HG03103 (cell line): Measurements from ENCODE around the gene SFXN2.

Experiments
- ATAC-seq: cut with Tn5 transposase; IDR thresholded peaks from one replicate; pipeline ENCODE4 v1.9.1; 2021; ENCODE audit warnings: low read depth; ENCODE audit not compliant: unreplicated experiment

SFXN2 gene

DNA sequence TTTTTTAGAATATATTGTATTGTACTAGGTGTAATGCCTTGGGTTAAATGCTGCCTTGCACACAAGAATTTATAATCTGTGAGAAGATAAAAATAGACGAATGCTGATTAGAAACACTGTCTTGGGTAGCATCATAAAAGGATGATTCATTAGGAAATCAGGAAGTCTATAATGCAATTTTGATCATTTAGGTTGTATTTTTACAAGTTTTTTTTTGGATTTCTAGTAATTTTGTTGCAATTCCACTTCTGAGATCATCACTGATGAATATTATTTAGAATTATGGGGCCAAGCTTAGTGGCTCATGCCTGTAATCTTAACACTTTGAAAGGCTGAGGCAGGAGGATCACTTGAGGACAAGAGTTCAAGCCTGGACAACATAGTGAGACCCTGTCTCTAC, 58.9 kb downstream of the SFXN2 start:
- no peak for ATAC-seq

DNA sequence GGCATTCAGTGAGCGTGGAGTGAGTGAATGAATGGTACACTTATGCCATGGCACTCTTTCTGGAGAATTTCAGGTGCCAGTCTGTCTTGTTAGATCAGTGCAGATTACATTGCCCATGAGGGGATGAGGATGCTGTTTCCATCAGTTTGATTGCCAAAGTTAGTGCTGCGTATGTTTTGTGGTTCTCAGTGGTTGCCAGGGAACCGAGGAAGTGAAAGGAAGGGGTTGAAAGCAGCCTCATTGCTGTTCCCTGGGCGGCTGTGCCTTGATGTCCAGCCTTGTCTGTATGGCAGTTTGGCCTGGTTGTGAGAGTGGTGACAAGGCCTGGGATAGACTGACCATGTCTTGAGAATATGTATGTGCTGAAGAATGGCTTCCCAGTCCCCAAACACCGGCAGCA, 59.5 kb downstream of the SFXN2 start:
- no peak for ATAC-seq

DNA sequence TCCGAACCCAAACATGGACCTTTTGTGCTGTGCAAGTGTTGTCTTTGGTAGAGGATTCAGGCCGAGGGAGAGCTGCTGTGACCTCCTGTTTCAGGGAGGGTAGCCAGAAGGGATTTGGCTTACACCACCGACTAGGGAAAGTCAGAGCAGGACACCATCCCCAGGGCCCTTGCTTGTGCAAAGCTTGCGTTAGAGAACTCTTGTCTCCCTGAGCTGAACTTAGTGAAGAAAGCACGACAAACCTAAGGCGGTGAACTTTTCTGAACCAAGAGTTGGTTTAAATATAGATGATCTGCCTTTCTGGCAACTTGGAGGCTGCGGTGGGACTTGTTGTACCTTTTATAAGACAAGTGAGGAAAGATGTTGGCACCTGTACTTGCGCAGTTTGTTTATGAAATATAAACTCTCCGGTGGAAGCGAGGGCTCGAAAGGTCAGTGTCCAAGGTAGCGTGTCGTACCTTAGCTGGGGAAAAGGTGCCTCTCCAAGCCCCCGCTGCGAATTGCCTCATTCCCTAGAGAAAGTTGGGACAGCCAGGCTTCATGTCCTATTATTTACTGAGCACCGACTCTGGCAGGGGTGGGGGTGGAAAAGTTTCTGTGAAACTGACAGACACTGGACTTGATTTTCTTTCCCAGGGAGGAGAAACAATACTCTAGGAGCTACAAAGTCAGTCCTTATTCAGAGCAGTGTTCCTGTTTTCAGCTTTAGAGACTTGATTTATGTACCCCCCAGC, 60.9 kb downstream of the SFXN2 start:
- no peak for ATAC-seq

DNA sequence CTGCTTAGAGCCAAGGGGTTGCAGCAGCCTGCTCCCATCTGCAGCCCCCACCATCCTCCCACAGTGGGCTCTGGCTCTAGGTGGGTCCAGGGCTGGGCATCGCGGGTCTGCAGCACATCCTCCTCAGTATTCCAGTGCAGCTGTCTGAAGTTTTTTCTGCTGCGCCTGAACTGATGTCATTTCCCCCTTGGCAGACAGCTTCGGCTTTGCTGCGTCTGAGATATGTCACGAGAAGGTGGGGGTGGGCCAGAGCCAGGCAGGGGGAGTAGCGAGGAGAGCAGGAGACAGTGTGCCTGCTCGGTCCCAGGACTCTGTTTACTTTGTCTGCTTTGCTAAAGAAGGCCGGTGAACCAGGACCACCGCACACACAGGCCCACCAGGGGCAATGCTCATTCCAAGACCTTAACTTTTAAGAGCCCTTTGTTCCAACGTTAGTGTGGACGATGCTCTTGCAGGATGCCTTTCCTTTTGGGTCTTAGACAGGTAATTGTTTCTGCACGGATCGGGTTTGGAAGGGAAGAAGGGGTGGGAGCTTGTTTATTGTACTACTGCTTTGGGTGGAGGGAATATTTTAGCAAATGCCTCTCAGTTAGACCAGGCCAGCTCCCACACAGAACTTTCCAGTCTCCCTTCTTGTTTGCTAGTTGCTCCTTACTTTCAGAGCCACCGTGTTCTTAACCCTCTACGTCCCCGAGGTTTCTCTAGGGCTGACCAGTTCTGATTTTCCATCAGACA, 61.7 kb downstream of the SFXN2 start:
- no peak for ATAC-seq

DNA sequence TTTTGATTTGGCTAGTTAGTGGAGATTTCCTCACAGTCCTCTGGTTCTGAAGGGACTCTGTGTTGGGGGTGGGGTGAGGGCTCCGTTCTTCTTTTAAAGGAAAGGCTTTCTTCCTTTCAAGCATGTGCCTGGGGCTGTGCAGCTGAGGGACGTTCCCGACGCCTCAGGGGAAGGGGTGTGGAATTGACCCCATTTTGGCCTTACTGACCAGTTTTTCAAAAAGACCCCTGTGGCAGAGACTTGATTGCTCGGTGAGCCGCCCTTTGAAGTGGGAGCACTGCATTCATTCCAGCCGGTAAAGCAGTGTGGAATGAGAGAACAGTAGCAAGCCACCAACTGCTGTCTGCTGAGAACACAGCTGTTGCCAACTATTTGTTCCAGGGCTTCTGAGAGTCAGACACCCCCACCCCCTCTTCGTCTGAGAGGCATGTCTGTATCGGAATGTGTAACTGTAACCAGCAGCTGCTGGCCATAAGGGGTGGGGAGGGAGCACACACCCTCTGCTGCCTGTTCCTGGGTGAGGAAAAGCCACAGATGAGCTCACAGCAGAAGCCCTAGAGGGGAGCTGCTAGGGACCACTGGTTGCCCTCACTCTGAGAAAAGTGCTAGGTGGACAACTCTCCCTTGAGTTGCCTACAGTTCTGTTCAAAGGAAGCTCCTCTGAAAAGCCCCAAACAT, 62.5 kb downstream of the SFXN2 start:
- no peak for ATAC-seq

DNA sequence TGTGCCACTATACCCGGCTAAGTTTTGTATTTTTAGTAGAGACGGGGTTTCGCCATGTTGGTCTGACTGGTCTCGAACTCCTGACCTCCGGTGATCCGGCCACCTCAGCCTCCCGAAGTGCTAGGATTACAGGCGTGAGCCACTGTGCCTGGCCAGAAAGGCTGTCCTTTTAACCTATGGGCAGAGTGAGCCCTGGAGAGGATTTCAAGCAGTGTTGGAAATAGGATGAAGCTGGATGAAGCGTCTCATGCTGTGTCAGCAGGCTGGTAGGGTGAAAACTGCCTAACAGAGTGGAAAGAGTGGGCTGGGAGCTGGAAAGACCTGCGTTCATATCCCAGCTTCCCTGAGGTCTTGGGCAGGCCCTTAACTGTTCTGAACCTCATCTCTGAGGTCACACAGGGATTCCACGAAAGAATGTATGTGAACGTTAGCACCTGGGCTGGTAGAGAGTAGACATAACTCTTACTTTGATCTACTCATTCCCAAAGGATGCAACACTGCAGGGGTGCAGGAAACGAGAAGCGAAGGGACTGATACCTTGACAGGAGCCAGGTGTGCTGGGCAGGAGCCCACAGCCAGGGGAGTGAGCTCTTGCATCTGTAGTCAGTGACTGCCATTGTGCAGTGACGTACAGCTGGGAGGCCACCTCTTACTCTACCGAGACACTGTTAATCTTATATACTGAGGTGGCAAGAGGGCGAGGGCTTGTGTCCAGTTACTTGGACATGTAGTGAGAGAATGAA, 63.4 kb downstream of the SFXN2 start:
- no peak for ATAC-seq

DNA sequence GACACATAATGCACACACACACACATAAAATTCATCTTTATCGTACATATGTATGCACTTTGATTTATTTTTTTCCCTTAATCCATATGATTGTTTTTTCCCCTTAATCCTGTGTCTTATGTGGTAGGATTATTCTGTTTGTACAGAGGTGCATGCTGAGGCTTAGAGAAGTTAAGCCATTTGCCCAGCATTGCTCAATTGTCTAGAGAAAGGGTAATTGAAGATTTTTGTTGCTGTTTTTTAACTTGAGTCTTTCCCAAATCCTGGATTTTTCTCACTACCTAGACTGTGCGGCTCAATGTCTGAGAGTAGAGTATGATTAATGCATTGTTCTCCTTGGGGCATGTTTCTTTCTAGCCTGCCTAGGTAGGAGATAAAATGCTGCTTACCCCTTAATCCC, 64.3 kb downstream of the SFXN2 start:
- no peak for ATAC-seq

DNA sequence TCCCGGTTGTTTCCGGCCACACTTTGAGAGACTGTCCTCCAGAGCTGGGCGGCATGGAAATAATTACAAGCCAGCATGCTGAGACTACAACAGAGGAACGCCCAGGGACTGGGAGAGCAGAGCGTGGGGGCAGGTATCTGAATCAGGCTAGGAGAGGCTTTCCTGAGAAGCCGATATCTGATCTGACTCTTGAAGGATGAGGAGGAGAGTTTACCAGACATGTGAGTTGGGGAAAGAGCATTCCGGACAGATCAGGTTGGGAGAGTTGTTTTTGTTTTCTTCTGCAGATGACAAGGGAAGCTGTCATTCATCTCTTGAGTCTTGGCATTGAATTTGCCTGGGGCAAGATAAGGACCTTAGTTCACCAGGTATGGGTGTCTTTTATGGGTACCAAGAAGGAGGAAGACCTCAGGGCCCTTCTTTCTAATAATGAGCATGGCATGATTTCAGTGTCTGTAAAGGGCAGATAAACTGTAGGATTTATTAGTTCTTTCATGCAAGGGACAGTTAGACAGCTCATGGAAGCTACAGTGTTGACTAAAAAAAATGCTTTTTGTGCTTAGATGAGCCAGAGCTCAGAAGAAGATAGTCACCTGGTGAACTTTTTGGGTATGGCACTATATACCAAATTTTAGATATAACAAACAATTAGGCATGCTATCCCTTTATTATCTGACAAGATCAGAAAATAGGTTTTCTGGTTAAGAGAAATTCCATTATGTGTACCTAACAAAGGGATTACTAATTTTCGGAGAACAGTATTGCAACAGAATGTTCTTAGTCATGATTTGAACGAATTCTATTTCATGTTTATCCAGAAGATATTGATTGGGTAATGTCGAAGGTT, 65.5 kb downstream of the SFXN2 start:
- no peak for ATAC-seq

DNA sequence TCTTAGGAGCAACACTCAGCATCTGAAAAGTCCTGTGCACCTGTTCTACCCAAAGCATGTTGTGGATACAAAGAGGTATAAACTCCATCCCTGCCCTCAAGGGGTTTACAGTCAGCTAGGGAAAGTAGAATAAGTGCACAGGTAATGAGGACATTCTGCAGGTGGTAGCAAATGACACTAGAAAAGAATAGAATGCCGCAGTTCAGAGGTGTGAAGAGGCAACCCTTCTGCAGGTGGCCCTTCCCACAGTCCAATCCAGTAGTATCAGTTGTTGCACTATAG, 66.0 kb downstream of the SFXN2 start:
- ATAC-seq, result no peak

DNA sequence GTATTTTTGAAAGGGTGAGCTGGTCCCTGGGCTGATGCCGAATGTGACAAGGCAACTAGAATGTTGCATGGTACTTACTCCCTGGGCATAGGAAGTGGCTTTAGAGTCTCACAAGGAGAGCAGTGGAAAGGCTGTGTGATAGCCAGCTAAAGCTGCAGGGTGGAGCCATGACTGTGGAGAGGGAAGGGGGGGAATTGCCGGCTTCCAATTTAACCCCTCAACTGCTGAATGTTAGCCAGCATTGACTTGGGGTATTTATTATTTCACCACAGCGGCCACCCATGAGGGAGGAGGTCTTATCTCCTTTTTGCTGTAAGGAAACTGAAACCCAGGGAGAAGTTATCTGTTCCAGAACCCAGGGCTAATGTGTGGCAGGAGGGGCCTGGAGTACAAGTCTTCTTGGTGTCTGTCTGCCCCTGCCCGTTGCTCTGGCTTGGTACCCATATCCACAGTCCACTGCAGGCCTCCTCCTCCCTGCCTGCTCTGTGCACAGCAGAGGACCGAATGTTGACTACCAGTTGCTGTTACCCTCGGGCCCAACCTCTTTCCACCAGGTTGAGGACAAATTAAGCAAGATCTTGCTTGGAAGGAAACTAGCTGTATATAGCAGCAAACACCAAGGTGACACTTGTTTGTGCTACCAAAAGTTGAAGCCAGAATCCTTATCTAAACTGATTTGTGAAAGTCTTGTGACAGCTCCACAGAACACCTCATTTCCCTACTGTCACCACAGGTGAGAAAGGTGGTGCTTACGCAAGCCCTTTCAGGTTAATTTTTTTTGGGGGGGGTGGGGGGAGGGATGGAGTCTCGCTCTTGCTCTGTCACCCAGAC, 66.9 kb downstream of the SFXN2 start:
- no peak for ATAC-seq

DNA sequence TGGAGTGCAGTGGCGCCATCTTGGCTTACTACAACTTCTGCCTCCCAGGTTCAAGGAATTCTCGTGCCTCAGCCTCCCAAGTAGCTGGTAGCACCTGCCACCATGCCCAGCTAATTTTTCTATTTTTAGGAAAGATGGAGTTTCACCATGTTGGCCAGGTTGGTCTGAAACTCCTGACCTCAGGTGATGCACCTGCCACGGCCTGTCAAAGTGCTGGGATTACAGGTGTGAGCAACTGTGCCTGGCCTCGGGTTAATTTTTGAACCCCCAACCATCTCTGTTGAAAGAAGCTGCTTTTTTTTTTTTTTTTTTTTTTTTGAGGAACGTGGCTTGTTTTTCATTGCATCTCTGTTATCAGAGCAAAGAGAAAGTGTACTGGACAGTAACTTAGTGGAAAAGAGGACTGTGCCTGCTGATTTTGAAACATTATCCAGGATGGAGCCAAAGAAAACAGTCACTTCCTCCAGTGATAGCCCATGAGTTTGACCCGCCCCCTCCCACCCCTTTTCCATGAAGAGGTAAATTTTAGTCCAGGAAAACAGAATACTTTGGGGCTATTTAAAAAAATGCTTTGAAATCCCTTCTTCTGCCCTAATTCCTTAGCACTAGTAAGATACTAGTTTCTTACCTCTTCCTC, 67.6 kb downstream of the SFXN2 start:
- ATAC-seq, result no peak

DNA sequence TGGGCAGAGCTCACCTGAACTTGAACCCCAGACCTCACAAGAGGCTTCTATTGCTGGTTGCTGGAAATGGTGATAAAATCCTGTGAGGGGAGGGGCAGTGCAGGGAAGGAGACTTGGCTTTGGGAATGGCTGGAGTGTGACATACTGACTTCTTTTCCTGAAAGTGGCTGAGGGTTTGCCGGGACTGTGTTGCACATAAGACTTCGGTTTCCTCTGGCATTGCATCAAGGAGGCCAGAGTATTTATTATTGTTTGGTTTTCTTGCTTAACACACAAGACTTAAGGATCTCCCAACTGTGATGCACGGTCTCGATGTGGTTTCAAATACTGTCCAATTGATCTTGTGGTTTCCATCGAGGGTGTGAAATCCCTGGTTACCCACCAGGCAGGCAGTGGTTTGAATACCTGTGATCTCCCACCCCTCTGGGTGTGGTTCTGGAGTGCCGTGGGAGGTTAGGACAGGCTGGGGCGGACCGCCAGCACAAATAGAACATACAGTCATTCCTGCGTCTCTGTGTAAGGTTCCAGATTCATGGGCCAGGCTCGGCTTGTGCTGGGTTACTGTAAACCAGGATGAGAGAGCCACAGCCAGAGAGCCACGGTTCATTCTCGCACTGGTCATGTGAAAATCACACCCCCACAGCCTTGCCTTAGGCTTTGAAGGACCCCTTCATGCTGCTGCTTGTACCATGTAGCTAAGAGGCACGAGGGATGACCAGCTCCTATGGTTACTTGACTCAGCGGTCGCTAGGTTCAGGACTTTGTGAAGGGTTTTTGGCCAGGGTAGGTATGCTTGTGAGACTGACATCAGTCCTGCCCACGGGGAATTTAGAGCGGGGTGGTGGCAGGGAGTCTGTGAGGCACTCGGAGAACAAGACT, 68.5 kb downstream of the SFXN2 start:
- ATAC-seq, result no peak

DNA sequence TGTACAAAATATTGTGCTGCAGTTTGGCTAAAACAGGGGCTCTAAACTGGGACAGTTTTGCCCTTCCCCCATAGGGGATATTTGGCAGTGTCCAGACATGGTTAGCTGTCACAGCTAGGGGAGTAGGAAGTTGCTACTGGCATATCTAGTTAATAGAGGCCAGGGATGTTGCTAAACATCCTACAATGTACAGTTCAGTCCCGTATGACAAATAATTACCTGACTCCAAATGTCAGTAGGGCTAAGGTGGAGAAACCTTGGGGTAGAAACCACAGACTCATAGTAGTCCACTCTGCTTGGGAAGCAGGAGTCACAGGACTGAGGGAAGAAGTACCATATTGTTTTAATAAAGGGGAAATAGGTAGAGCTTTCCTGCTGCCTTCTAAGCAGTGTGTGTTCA, 69.1 kb downstream of the SFXN2 start:
- no peak for ATAC-seq

DNA sequence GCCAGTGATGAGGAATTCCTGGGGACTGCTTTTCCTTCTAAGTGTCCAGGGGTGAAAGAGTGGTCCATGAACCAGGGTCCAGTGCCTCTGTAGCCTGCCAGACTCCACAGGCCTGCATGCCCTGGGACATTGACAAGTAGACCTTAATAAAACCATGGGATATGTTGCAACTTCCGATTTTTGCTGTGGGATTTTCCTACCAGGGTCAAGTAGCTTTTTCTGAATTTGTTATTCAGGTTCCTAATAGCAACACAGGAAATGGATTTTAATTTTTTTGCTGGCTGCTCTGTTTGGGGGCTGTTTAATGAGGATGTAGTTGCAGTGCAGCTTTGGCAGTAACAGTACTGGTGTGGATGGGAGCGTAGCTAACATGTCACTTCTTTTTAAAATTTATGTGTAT, 71.4 kb downstream of the SFXN2 start:
- ATAC-seq, result no peak

DNA sequence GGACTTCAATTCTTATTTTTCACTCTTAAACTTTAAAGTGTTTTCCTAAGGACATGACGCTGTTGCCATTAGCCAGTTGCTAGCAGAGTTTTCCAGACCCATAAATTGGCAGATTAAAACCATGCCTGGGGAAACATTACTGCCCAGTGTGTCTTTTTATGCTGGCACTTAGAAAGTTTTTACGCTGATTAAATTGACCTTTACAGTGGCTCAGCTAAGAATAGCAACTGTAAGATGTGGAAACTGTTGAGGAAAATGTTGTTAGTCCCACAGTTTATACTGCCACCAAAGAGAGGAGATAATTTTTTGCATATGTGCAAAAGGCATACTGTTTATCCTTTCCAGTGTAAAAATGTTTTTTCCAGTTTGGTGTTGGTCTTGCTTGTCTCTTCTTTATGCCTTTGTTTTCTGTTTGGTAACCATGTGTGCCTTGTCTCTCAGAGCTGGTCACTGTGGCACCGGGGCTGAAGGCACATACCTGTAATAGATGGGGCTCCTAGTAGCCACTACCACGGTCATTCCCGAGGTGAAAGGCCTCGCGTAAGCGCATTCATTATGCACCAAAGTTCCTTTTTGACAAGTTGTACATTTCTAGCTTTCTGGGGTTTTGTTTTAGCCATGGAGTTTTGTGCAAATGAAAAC, 77.4 kb downstream of the SFXN2 start:
- no peak for ATAC-seq
